ENCODE results near the gene PLPP4.

- TF ChIP-seq POLR2A (IDR thresholded peaks at IDR 0.05) (no peak), CTCF (IDR thresholded peaks at IDR 0.05) (no peak)
Observed at GRCh38 chr10:120630266-120630665, 173.2 kb downstream of the PLPP4 start.
